ENCODE results near the gene GSTO2. TPM values are rescaled to one million over a fixed set of nuclear protein-coding genes. Genes with fewer than 3 reads are reported as not detected.

The GSTO2 gene
- total RNA-seq, 2 experiments from 2014 or later = 0.81 to 1.3 TPM

- peaks cover 80% of the 10 kb centered on the region for H3K4me1 Mint-ChIP-seq
- POLR2A ChIA-PET = no interaction called here
- peak overlapping the region; percentile 100 for H3K27ac Mint-ChIP-seq
- no peaks in the 10 kb centered on the region for H3K9me3 Mint-ChIP-seq
- CTCF ChIA-PET = interaction anchor here (0.7 to 2.8 kb wide), 4 partner anchors 11 to 78 kb away, joined by 3 to 9 read pairs (median 7); no protein-coding TSS in a partner anchor
- H3K4me3 Mint-ChIP-seq = peak overlapping the region; percentile 98
- H3K27me3 Mint-ChIP-seq = peaks cover 1% of the 10 kb centered on the region
- DNase-seq = no peak
- peaks cover 31% of the 10 kb centered on the region for H3K36me3 Mint-ChIP-seq (ENCODE audit: low read depth)
These were observed 66.1 kb downstream of the GSTO2 start for GRCh38 chr10:104334965-104335650.

- POLR2A ChIA-PET = no interaction called here
- Mint-ChIP-seq H3K4me3 (peak overlapping the region; percentile 98), H3K27me3 (peaks cover 5% of the 10 kb centered on the region)
These were observed 68.0 kb downstream of the GSTO2 start for GRCh38 chr10:104336821-104337467.

GRCh38 chr10:104337521-104337984 is 68.6 kb downstream of the GSTO2 start:
- no peaks in the 10 kb centered on the region for H3K9me3 Mint-ChIP-seq
- peaks cover 61% of the 10 kb centered on the region for H3K4me1 Mint-ChIP-seq
- H3K36me3 Mint-ChIP-seq (ENCODE audit: low read depth) = peaks cover 27% of the 10 kb centered on the region
- peaks cover 5% of the 10 kb centered on the region for H3K27me3 Mint-ChIP-seq
- POLR2A ChIA-PET = interaction anchor here (0.7 kb wide), 1 partner anchor 15 kb away, joined by 7 read pairs; no protein-coding TSS in a partner anchor
- CTCF ChIA-PET = interaction anchor here (0.6 to 1.9 kb wide), 12 partner anchors 8 to 58 kb away, joined by 3 to 16 read pairs (median 4); partner anchors contain the start of gene CFAP58
- peak overlapping the region; percentile 100 for H3K27ac Mint-ChIP-seq
- H3K4me3 Mint-ChIP-seq = peak overlapping the region; percentile 98
- DNase-seq = no peak

More at GRCh38 chr10:104336821-104337467, 68.0 kb downstream of the GSTO2 start:
- peaks cover 28% of the 10 kb centered on the region for H3K36me3 Mint-ChIP-seq (ENCODE audit: low read depth)
- peaks cover 65% of the 10 kb centered on the region for H3K4me1 Mint-ChIP-seq
- CTCF ChIA-PET = interaction anchor here (0.6 to 2.8 kb wide), 13 partner anchors 9 to 66 kb away, joined by 3 to 11 read pairs (median 4); partner anchors contain the start of gene CFAP58
- peak overlapping the region; percentile 100 for H3K27ac Mint-ChIP-seq
- no peak for DNase-seq
- H3K9me3 Mint-ChIP-seq = no peaks in the 10 kb centered on the region

- peaks cover 21% of the 10 kb centered on the region for H3K36me3 Mint-ChIP-seq (ENCODE audit: low read depth)
- DNase-seq = peak; percentile 75
- H3K9me3 Mint-ChIP-seq = no peaks in the 10 kb centered on the region
- H3K27me3 Mint-ChIP-seq = peaks cover 5% of the 10 kb centered on the region
- peak within 1 kb of the TSS; percentile 100 for H3K27ac Mint-ChIP-seq
- ChIA-PET CTCF (interaction anchor here (0.6 to 1.9 kb wide), 14 partner anchors 9 to 430 kb away, joined by 3 to 16 read pairs (median 4); partner anchors contain the start of gene CFAP58), POLR2A (interaction anchor here (0.7 to 1.9 kb wide), 2 partner anchors 15 to 32 kb away, joined by 7 read pairs; no protein-coding TSS in a partner anchor)
- H3K4me1 Mint-ChIP-seq = peaks cover 54% of the 10 kb centered on the region
- H3K4me3 Mint-ChIP-seq = peak within 1 kb of the TSS; percentile 98
These were observed 69.2 kb downstream of the GSTO2 start, which contains the start of gene ITPRIP for GRCh38 chr10:104337985-104338735. Gene ITPRIP, minus strand, starts transcription at chr10:104338465. Its CDS starts 22,414 bp downstream, at chr10:104316051.

- Mint-ChIP-seq H3K36me3 (ENCODE audit: low read depth) (peaks cover 13% of the 10 kb centered on the region), H3K27me3 (peaks cover 5% of the 10 kb centered on the region), H3K4me3 (peak overlapping the region; percentile 98), H3K27ac (peak overlapping the region; percentile 100), H3K9me3 (no peaks in the 10 kb centered on the region), H3K4me1 (peaks cover 41% of the 10 kb centered on the region)
- ChIA-PET POLR2A (interaction anchor here (1.9 kb wide), 1 partner anchor 33 kb away, joined by 7 read pairs; no protein-coding TSS in a partner anchor), CTCF (interaction anchor here (0.5 to 1.4 kb wide), 3 partner anchors 30 to 285 kb away, joined by 3 read pairs; no protein-coding TSS in a partner anchor)
- DNase-seq = no peak
These were observed 70.6 kb downstream of the GSTO2 start for GRCh38 chr10:104339469-104340110.

- ChIA-PET CTCF (interaction anchor here (0.7 kb wide), 1 partner anchor 109 kb away, joined by 3 read pairs; no protein-coding TSS in a partner anchor), POLR2A (no interaction called here)
- no peak overlapping the region for H3K27ac Mint-ChIP-seq
- no peak for DNase-seq
- peak overlapping the region; percentile 4 for H3K4me3 Mint-ChIP-seq
- peaks cover 9% of the 10 kb centered on the region for H3K36me3 Mint-ChIP-seq (ENCODE audit: low read depth)
- no peaks in the 10 kb centered on the region for H3K9me3 Mint-ChIP-seq
- H3K4me1 Mint-ChIP-seq = peaks cover 36% of the 10 kb centered on the region
- H3K27me3 Mint-ChIP-seq = peaks cover 5% of the 10 kb centered on the region
These were observed 71.1 kb downstream of the GSTO2 start for GRCh38 chr10:104340111-104340526.

GRCh38 chr10:104340641-104341040 is 71.7 kb downstream of the GSTO2 start:
- Mint-ChIP-seq H3K27me3 (peaks cover 5% of the 10 kb centered on the region), H3K9me3 (peaks cover 4% of the 10 kb centered on the region), H3K4me1 (peaks cover 33% of the 10 kb centered on the region), H3K36me3 (ENCODE audit: low read depth) (peaks cover 6% of the 10 kb centered on the region), H3K27ac (no peak overlapping the region), H3K4me3 (no peak overlapping the region)
- POLR2A ChIA-PET = no interaction called here
- CTCF ChIA-PET = interaction anchor here (1.3 to 3.7 kb wide), 3 partner anchors 12 to 49 kb away, joined by 7 to 16 read pairs (median 7); partner anchors contain the start of gene CFAP58
- DNase-seq = no peak

- peaks cover 6% of the 10 kb centered on the region for H3K36me3 Mint-ChIP-seq (ENCODE audit: low read depth)
- peaks cover 5% of the 10 kb centered on the region for H3K27me3 Mint-ChIP-seq
- H3K27ac Mint-ChIP-seq = no peak overlapping the region
- no peak overlapping the region for H3K4me3 Mint-ChIP-seq
- CTCF ChIA-PET = interaction anchor here (0.6 to 3.7 kb wide), 6 partner anchors 9 to 72 kb away, joined by 3 to 16 read pairs (median 4); partner anchors contain the start of gene CFAP58
- H3K9me3 Mint-ChIP-seq = peaks cover 8% of the 10 kb centered on the region
- POLR2A ChIA-PET = no interaction called here
- DNase-seq = no peak
- peaks cover 32% of the 10 kb centered on the region for H3K4me1 Mint-ChIP-seq
These were observed 74.0 kb downstream of the GSTO2 start for GRCh38 chr10:104342941-104343411.

GRCh38 chr10:104344219-104344618 is 75.2 kb downstream of the GSTO2 start:
- H3K9me3 Mint-ChIP-seq = peaks cover 8% of the 10 kb centered on the region
- no peak for DNase-seq
- no peak overlapping the region for H3K27ac Mint-ChIP-seq
- H3K4me1 Mint-ChIP-seq = peaks cover 26% of the 10 kb centered on the region
- ChIA-PET POLR2A (no interaction called here), CTCF (interaction anchor here (0.7 to 3.7 kb wide), 3 partner anchors 8 to 46 kb away, joined by 3 to 16 read pairs (median 3); partner anchors contain the start of gene CFAP58)
- H3K27me3 Mint-ChIP-seq = peaks cover 5% of the 10 kb centered on the region
- H3K36me3 Mint-ChIP-seq (ENCODE audit: low read depth) = peaks cover 6% of the 10 kb centered on the region
- H3K4me3 Mint-ChIP-seq = no peak overlapping the region

GRCh38 chr10:104345515-104345914 is 76.5 kb downstream of the GSTO2 start:
- Mint-ChIP-seq H3K27ac (no peak overlapping the region), H3K36me3 (ENCODE audit: low read depth) (peaks cover 6% of the 10 kb centered on the region)
- POLR2A ChIA-PET = interaction anchor here (0.6 to 0.7 kb wide), 2 partner anchors 38 to 457 kb away, joined by 3 to 4 read pairs; no protein-coding TSS in a partner anchor

GRCh38 chr10:104345941-104346340 is 77.0 kb downstream of the GSTO2 start:
- Mint-ChIP-seq H3K4me3 (no peak overlapping the region), H3K27me3 (no peaks in the 10 kb centered on the region), H3K27ac (no peak overlapping the region), H3K9me3 (peaks cover 8% of the 10 kb centered on the region), H3K4me1 (peaks cover 13% of the 10 kb centered on the region), H3K36me3 (ENCODE audit: low read depth) (peaks cover 6% of the 10 kb centered on the region)
- ChIA-PET CTCF (interaction anchor here (0.7 to 3.5 kb wide), 10 partner anchors 8 to 668 kb away, joined by 3 to 20 read pairs (median 7); partner anchors contain the start of gene ITPRIP), POLR2A (interaction anchor here (0.6 to 0.7 kb wide), 2 partner anchors 38 to 458 kb away, joined by 3 to 4 read pairs; no protein-coding TSS in a partner anchor)
- DNase-seq = no peak

More at GRCh38 chr10:104345515-104345914, 76.5 kb downstream of the GSTO2 start:
- Mint-ChIP-seq H3K4me3 (no peak overlapping the region), H3K4me1 (peaks cover 13% of the 10 kb centered on the region), H3K27me3 (no peaks in the 10 kb centered on the region), H3K9me3 (peaks cover 8% of the 10 kb centered on the region)
- CTCF ChIA-PET = interaction anchor here (1.4 to 3.5 kb wide), 4 partner anchors 10 to 71 kb away, joined by 3 to 20 read pairs (median 12); no protein-coding TSS in a partner anchor
- no peak for DNase-seq
